Fibroblast of the aortic adventitia (primary cell): Measurements from ENCODE around the gene CUEDC2. TPM values are rescaled to one million over a fixed set of nuclear protein-coding genes. Genes with fewer than 3 reads are reported as not detected.
A peak's percentile ranks its signal among the peaks of the same experiment; 100 is the strongest.

Experiments used
- DNase-seq: peaks from one replicate; pipeline ENCODE4 v3.0.0-alpha.2; 2010; ENCODE audit warnings: low read depth
- H3K4me3 ChIP-seq: 2 replicates; pipeline ENCODE4 v1.5.1; 2011; ENCODE audit warnings: low read depth, mild to moderate bottlenecking, control low read depth, low read length, moderate library complexity
- total RNA-seq: library from RNA; depleted of rRNA; stranded (reverse); fragments of >200 nt; gene quantifications from 2 replicates; pipeline ENCODE4 v1.2.3, GENCODE V29; 2012; ENCODE audit warnings: low replicate concordance
- TF ChIP-seq, protein P1 (sequence below): IDR thresholded peaks from 2 replicates; pipeline ENCODE4 v1.5.1; 2011; ENCODE audit warnings: mild to moderate bottlenecking, low read length, control low read depth, inconsistent platforms; ENCODE audit not compliant: insufficient read depth

CUEDC2 gene, protein sequence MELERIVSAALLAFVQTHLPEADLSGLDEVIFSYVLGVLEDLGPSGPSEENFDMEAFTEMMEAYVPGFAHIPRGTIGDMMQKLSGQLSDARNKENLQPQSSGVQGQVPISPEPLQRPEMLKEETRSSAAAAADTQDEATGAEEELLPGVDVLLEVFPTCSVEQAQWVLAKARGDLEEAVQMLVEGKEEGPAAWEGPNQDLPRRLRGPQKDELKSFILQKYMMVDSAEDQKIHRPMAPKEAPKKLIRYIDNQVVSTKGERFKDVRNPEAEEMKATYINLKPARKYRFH
- 40.9 and 61.4 TPM in 2 replicates for total RNA-seq

GRCh38 chr10:102432162-102432950 lies at the start of gene CUEDC2:
TSS of gene CUEDC2 (minus strand) at chr10:102432574. CDS start at chr10:102425188, 7,386 bp downstream.
- peak; percentile 97 for DNase-seq
- TF ChIP-seq, protein P1, sequence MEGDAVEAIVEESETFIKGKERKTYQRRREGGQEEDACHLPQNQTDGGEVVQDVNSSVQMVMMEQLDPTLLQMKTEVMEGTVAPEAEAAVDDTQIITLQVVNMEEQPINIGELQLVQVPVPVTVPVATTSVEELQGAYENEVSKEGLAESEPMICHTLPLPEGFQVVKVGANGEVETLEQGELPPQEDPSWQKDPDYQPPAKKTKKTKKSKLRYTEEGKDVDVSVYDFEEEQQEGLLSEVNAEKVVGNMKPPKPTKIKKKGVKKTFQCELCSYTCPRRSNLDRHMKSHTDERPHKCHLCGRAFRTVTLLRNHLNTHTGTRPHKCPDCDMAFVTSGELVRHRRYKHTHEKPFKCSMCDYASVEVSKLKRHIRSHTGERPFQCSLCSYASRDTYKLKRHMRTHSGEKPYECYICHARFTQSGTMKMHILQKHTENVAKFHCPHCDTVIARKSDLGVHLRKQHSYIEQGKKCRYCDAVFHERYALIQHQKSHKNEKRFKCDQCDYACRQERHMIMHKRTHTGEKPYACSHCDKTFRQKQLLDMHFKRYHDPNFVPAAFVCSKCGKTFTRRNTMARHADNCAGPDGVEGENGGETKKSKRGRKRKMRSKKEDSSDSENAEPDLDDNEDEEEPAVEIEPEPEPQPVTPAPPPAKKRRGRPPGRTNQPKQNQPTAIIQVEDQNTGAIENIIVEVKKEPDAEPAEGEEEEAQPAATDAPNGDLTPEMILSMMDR: no peak
- peak within 1 kb of the TSS; percentile 95 for H3K4me3 ChIP-seq

DNA sequence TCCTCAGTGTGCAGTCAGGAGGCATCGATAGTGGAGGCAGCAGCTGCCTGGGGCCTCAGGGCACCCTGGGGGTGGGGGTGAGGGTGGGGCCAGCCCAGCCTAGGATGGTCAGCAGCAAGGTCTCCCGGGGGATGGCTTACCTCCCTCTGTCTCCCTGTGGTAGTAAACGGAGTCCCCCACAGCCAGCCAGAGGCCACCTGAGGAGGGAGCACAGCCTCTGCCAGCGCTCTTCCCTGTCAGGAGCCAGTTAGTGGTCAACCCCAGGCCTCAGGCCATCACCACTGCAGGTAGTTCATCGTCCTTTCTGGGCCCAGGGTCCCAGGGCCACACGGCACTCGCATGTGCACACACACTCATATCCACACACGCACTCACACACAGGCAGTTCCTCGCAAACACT lies 48.0 kb upstream of the CUEDC2 start:
- TF ChIP-seq, protein P1: no peak
- no peak for DNase-seq
- no peak overlapping the region for H3K4me3 ChIP-seq

- TF ChIP-seq, protein P1: no peak
- no peak overlapping the region for H3K4me3 ChIP-seq
- DNase-seq: no peak
Measured at GRCh38 chr10:102479651-102480050, 47.3 kb upstream of the CUEDC2 start.

DNA sequence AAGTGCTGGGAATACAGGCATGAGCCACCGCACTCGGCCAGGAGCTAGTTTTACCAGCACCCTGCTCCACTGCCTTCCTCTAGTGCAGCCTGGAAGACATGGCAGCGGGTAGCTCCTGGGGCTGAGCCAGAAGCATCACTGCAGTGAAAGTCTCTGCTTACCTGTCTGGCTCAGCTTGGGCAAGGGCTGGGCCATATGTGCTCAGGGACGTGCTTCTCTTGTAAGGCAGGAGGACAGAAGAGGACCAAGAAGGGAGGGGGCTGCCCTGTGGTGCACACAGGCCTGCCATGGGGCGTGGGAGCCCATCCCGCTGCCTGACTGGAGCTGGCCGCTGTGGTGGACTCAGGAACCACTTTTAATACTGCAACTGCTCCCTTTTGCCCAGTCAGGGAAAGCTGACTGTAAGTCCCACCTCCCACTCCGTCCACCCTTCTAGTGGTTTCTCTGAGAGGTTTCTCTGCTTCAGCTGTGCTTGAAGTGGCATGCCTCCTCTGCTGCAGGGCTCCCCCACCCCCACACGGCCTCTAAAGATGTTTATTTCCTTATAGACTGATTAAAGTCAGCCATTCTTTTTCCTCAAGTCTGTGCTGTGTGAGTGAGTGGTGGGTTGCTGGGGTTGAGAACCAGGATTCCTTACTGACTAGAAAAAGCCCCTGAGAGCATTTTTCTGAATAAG lies 44.2 kb upstream of the CUEDC2 start:
- TF ChIP-seq, protein P1: no peak
- H3K4me3 ChIP-seq: no peak overlapping the region
- DNase-seq: no peak

DNA sequence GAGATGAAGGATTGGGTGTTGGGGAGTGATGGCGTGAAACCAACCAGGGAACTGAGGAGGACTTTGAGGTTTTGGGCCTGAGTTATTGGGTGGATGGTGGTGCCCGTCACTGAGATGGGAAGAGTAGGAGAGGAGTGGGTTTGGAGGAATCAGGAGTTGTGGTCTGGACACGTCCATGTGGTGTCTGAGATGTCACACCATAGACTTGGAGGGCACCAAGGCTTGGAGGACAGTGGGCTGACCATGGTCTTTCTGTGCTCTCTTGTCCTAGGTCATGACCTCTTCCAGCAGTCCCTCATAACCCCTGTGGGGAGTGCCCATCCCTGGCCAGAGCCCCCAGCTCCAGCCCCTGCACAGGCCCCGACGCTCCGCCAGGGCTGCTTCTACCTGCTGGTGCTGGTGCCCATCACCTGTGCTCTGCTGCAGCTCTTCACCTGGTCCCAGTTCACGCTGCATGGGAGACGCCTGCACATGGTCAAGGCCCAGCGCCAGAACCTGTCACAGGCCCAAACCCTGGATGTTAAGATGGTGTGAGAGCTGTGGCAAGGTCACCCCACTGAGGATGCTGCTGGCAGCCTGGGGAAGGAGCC lies 43.2 kb upstream of the CUEDC2 start:
- no peak for DNase-seq
- H3K4me3 ChIP-seq: no peak overlapping the region
- TF ChIP-seq, protein P1: no peak
